GM12878 (cell line): ENCODE results near the gene BICDL2. TPM values are rescaled to one million over a fixed set of nuclear protein-coding genes. Genes with fewer than 3 reads are reported as not detected.
"Not testable (repeated sequence)": the region's sequence is repeated elsewhere in the genome, so short reads cannot be mapped to it uniquely, and the experiment has no call there.

Experiments
- ATAC-seq: fragments of 200-7000 bp; cut with Tn5 transposase; 3 replicates; pipeline ENCODE4 v1.9.1; 2020; ENCODE audit warnings: mild to moderate bottlenecking, moderate library complexity
- BruUV-seq: library from RNA; stranded (reverse); fragments of 400-500 nt; replicated peaks from 2 replicates; lab custom pipeline; 2021; lab: Mats Ljungman, UMichigan
- CTCF ChIA-PET: fragments of 300-600 bp; sonication (Branson Sonifier 250); formaldehyde crosslinking; extraction: SDS; loops from one replicate; lab custom pipeline; 2021; ENCODE audit warnings: inconsistent platforms; lab: Yijun Ruan, JAX
- POLR2A ChIA-PET: fragments of 350-600 bp; formaldehyde crosslinking; extraction: SDS; loops from one replicate; lab custom pipeline; 2021; ENCODE audit warnings: inconsistent platforms; lab: Charles Lee
- RAD21 ChIA-PET: fragments of 300-600 bp; sonication (Branson Sonifier 250); formaldehyde crosslinking; loops from one replicate; lab custom pipeline; 2023; ENCODE audit warnings: antibody characterized with exemption; ENCODE audit not compliant: unreplicated experiment; lab: Charles Lee
- SMC1A ChIA-PET: fragments of 300-600 bp; sonication (Branson Sonifier 250); formaldehyde crosslinking; loops from one replicate; lab custom pipeline; 2023; ENCODE audit not compliant: unreplicated experiment, uncharacterized antibody; lab: Charles Lee
- DNase-seq: peaks from one replicate; pipeline ENCODE4 v3.0.0-alpha.2; 2011; ENCODE audit warnings: low read depth, low spot score
- FAIRE-seq: peaks from 3 replicates; lab custom pipeline; 2011; peaks lifted over from hg19 to GRCh38; lab: Jason Lieb, UNC
- H2AFZ ChIP-seq: 2 replicates; pipeline ENCODE4 v1.6.0; 2011; ENCODE audit warnings: low read depth, low read length, control low read depth; ENCODE audit not compliant: control insufficient read depth
- H3K27ac ChIP-seq: 2 replicates; pipeline ENCODE4 v1.5.1; 2011; ENCODE audit warnings: control low read depth; ENCODE audit not compliant: control insufficient read depth, insufficient read depth
- H3K27me3 ChIP-seq, 2 experiments: replicated peaks in 1 of 2; 2 replicates each; pipeline versions ENCODE4 v1.6.0 to v1.6.1; 2011; ENCODE audit warnings: low read length in 1 of 2; ENCODE audit not compliant: control insufficient read depth in 2 of 2, insufficient read depth in 2 of 2
- H3K36me3 ChIP-seq, 2 experiments: 2 replicates each; pipeline ENCODE4 v1.5.1; 2011; ENCODE audit warnings: low read length in 1 of 2; ENCODE audit not compliant: control insufficient read depth in 2 of 2, insufficient read depth in 2 of 2
- H3K4me1 ChIP-seq: 2 replicates; pipeline ENCODE4 v1.6.1; 2011; ENCODE audit warnings: mild to moderate bottlenecking, low read length, moderate library complexity, mixed read lengths; ENCODE audit not compliant: control insufficient read depth, insufficient read depth
- H3K4me2 ChIP-seq: 2 replicates; pipeline ENCODE4 v1.6.0; 2011; ENCODE audit warnings: control low read depth; ENCODE audit not compliant: control insufficient read depth, insufficient read depth
- H3K4me3 ChIP-seq: fragments of 200-600 bp; sonication (generic); 2 replicates; pipeline ENCODE4 v1.5.1; 2016
- H3K79me2 ChIP-seq: 2 replicates; pipeline ENCODE4 v1.6.0; 2011; ENCODE audit warnings: low read length; ENCODE audit not compliant: control insufficient read depth, insufficient read depth
- H3K9ac ChIP-seq: 2 replicates; pipeline ENCODE4 v1.8.0; 2011; ENCODE audit warnings: low read length, control low read depth, mixed read lengths; ENCODE audit not compliant: control insufficient read depth, insufficient read depth
- H3K9me3 ChIP-seq: replicated peaks from 3 replicates; pipeline ENCODE4 v1.5.1; 2011; ENCODE audit warnings: mild to moderate bottlenecking, low read length; ENCODE audit not compliant: control insufficient read depth, insufficient read depth
- H4K20me1 ChIP-seq: 2 replicates; pipeline ENCODE4 v1.6.0; 2011; ENCODE audit not compliant: control insufficient read depth, insufficient read depth
- CUX1 ChIP-seq: IDR thresholded peaks from 2 replicates; pipeline ENCODE4 v1.6.1; 2012; ENCODE audit warnings: improper control_type of control experiment, low read depth, low read length; ENCODE audit not compliant: insufficient replicate concordance
- FOS ChIP-seq: IDR thresholded peaks from 3 replicates; pipeline ENCODE4 v1.6.1; 2011; ENCODE audit warnings: borderline replicate concordance; ENCODE audit not compliant: insufficient read length; ENCODE audit errors: extremely low read depth
- FOXK2 ChIP-seq: fragments of 450-650 bp; IDR thresholded peaks from 2 replicates; pipeline ENCODE4 v1.6.1; 2017; ENCODE audit warnings: mild to moderate bottlenecking, moderate library complexity
- FOXM1 ChIP-seq: IDR thresholded peaks from 2 replicates; pipeline ENCODE4 v1.6.1; 2012; ENCODE audit warnings: low read depth, mild to moderate bottlenecking, inconsistent platforms, low read length, moderate library complexity
- HDAC6 ChIP-seq: fragments of 200-600 bp; sonication (generic); IDR thresholded peaks from one replicate; pipeline ENCODE4 v1.8.0; 2017; ENCODE audit warnings: antibody characterized with exemption; ENCODE audit not compliant: unreplicated experiment
- NR2F1 ChIP-seq: fragments of 450-650 bp; conservative IDR thresholded peaks from 2 replicates; pipeline ENCODE4 v1.6.1; 2017; ENCODE audit warnings: mild to moderate bottlenecking
- RAD21 ChIP-seq: IDR thresholded peaks from 2 replicates; pipeline ENCODE4 v1.6.1; 2011; ENCODE audit warnings: mild to moderate bottlenecking, low read depth, low read length, moderate library complexity; ENCODE audit not compliant: insufficient read depth
- RELB ChIP-seq: fragments of 450-650 bp; IDR thresholded peaks from 2 replicates; pipeline ENCODE4 v1.6.1; 2017; ENCODE audit warnings: low read depth, mild to moderate bottlenecking, moderate library complexity
- SUPT20H ChIP-seq: IDR thresholded peaks from 2 replicates; pipeline ENCODE4 v1.6.1; 2011; ENCODE audit warnings: low read depth, mild to moderate bottlenecking, low read length, moderate library complexity, borderline replicate concordance; ENCODE audit not compliant: control insufficient read depth
- WGBS: methylation state at CpG from one replicate; pipeline ENCODE4 v1.1.6; 2016; ENCODE audit warnings: low lambda C conversion rate; ENCODE audit not compliant: insufficient replicate concordance, insufficient coverage; ENCODE audit errors: missing lambda C conversion rate; 5-methylcytosine and 5-hydroxymethylcytosine counted together
- in situ Hi-C: fragments of 300-500 bp; cut with MboI; formaldehyde crosslinking; loops from 9 replicates; pipeline ENCODE4 v1.14.3; 2018; ENCODE audit warnings: mixed read lengths
- intact Hi-C: fragments of 100-400 bp; cut with micrococcal nuclease; formaldehyde crosslinking; loops from one replicate; pipeline ENCODE4 v1.14.2; 2022; ENCODE audit not compliant: unreplicated experiment
- polyA plus RNA-seq, 11 experiments: library from polyadenylated mRNA; depleted of rRNA in 4 of 11; unstranded in 6 of 11; stranded (reverse) in 5 of 11; fragments of >200 nt; fragmentation: Nextera tagmentation in 4 of 11; fragmentation: Illumina TruSeq in 1 of 11; extraction: Ambion mirVana in 4 of 11; extraction: Trizol in 1 of 11; gene quantifications; 1 replicate in 1 of 11; 2 replicates in 10 of 11; pipeline versions ENCODE4 v1.2.1 to v1.2.3, GENCODE V29; 2011 to 2016; ENCODE audit warnings: inconsistent platforms in 2 of 11, missing spikeins in 2 of 11, low read depth in 1 of 11
- total RNA-seq, 4 experiments: library from RNA; depleted of rRNA in 3 of 4; stranded (reverse); fragments of >200 nt in 3 of 4; fragmentation: Illumina TruSeq in 1 of 4; extraction: Trizol in 1 of 4; gene quantifications; 2 replicates each; pipeline versions ENCODE4 v1.2.1 to v1.2.3, GENCODE V29; 2013 to 2021

Gene BICDL2
- total and polyA plus RNA-seq, 10 of the 15 experiments (the other 5 are each of a cell fraction or from before 2014, with no cell fraction given), result not detected

- H3K9me3 ChIP-seq, in situ Hi-C loops, H3K27me3 ChIP-seq, DNase-seq, H3K9ac ChIP-seq, H3K4me1 ChIP-seq, H3K4me2 ChIP-seq, H3K4me3 ChIP-seq, H3K79me2 ChIP-seq, intact Hi-C loops, CTCF ChIA-PET, SMC1A ChIA-PET, POLR2A ChIA-PET, BruUV-seq, H3K36me3 ChIP-seq, H4K20me1 ChIP-seq, H3K27ac ChIP-seq, H2AFZ ChIP-seq: not testable (repeated sequence)
- ATAC-seq (peak; percentile 41), FAIRE-seq (peak; percentile 82)
- RAD21 ChIA-PET, result interaction anchor here (0.6 kb wide), 1 partner anchor 138 kb away, joined by 4 read pairs; no protein-coding TSS in a partner anchor
- 84% methylated on average over 11 of the region's 12 CpGs for WGBS
These were observed 16.0 kb upstream of the BICDL2 start for GRCh38 chr16:3052571-3053329.

- H3K79me2 ChIP-seq, result no peaks in the 10 kb centered on the region
- no peak overlapping the region for H3K4me2 ChIP-seq
- ChIA-PET POLR2A (interaction anchor here (0.8 kb wide), 1 partner anchor 20 kb away, joined by 3 read pairs; no protein-coding TSS in a partner anchor), RAD21 (no interaction called here), SMC1A (no interaction called here), CTCF (interaction anchor here (0.6 to 5.6 kb wide), 3 partner anchors 20 to 350 kb away, joined by 3 to 28 read pairs (median 5); no protein-coding TSS in a partner anchor)
- H3K27ac ChIP-seq, result no peak overlapping the region
- H3K4me3 ChIP-seq, result no peak overlapping the region
- H3K27me3 ChIP-seq, result no peaks in the 10 kb centered on the region; a peak in 2 of 4 replicates
- intact Hi-C loops (no loop called here), in situ Hi-C loops (no loop called here)
- peaks cover 8% of the 10 kb centered on the region for H3K4me1 ChIP-seq
- no peak overlapping the region for H2AFZ ChIP-seq
- FAIRE-seq, result no peak
- no peak overlapping the region for H3K9ac ChIP-seq
- WGBS, result 61% methylated on average over 9 of the region's 9 CpGs
- BruUV-seq, result no TSS peak
- no peak for ATAC-seq
- H3K36me3 ChIP-seq, result no peaks in the 10 kb centered on the region
- H3K9me3 ChIP-seq, result no peaks in the 10 kb centered on the region
- H4K20me1 ChIP-seq, result no peaks in the 10 kb centered on the region
- DNase-seq, result no peak
- TF ChIP-seq FOXM1, result no peak
- no peak for TF ChIP-seq SUPT20H
- no peak for TF ChIP-seq FOS
- TF ChIP-seq CUX1, result no peak
- TF ChIP-seq FOXK2, result no peak
- no peak for TF ChIP-seq RAD21
- TF ChIP-seq NR2F1, result no peak
- no peak for TF ChIP-seq RELB
- TF ChIP-seq HDAC6, result no peak
These were observed 14.8 kb upstream of the BICDL2 start for GRCh38 chr16:3051494-3051893.
